CD4-positive, CD25-positive, alpha-beta regulatory T cell (primary cell): ENCODE results near the gene SUSD5. TPM values are rescaled to one million over a fixed set of nuclear protein-coding genes. Genes with fewer than 3 reads are reported as not detected.
A peak's percentile ranks its signal among the peaks of the same experiment; 100 is the strongest.

Source experiments
- ATAC-seq, 2 donors: fragments of 150-1000 bp; cut with Tn5 transposase; one replicate each; pipeline ENCODE4 v1.10.0; 2021; ENCODE audit warnings: low read depth in 2 of 2, moderate number of reproducible peaks in 2 of 2, moderate library complexity in 1 of 2
- DNase-seq, 3 donors: peaks; one replicate each; pipeline versions ENCODE4 v3.0.0 to v3.0.0-alpha.2; 2012 to 2022; ENCODE audit warnings: mixed read lengths in 1 of 3
- H3K27ac ChIP-seq: one replicate; pipeline ENCODE4 v1.7.0; 2013; ENCODE audit warnings: mild to moderate bottlenecking, low read length; ENCODE audit not compliant: insufficient read depth, poor library complexity, severe bottlenecking
- H3K27me3 ChIP-seq: one replicate; pipeline ENCODE4 v1.7.0; 2013; ENCODE audit warnings: low read length; ENCODE audit not compliant: control insufficient read depth, insufficient read depth
- H3K36me3 ChIP-seq: one replicate; pipeline ENCODE4 v1.7.0; 2013; ENCODE audit warnings: mild to moderate bottlenecking, low read length, moderate library complexity; ENCODE audit not compliant: control insufficient read depth, insufficient read depth
- H3K4me1 ChIP-seq: 2 replicates; pipeline ENCODE4 v1.7.0; 2013; ENCODE audit warnings: mild to moderate bottlenecking, low read length; ENCODE audit not compliant: insufficient read depth, control insufficient read depth, poor library complexity, severe bottlenecking
- H3K4me3 ChIP-seq: one replicate; pipeline ENCODE4 v1.7.0; 2013; ENCODE audit warnings: low read depth, mild to moderate bottlenecking, low read length, moderate library complexity
- H3K9me3 ChIP-seq, 2 experiments: 1 replicate in 1 of 2; 2 replicates in 1 of 2; pipeline ENCODE4 v1.7.0; 2013; ENCODE audit warnings: low read length in 2 of 2, mild to moderate bottlenecking in 1 of 2, moderate library complexity in 1 of 2; ENCODE audit not compliant: control insufficient read depth in 2 of 2
- H3K27ac Mint-ChIP-seq, 3 donors: one replicate each; pipeline ENCODE4 v1.8.0; 2020 to 2022; ENCODE audit warnings: mild to moderate bottlenecking in 3 of 3, mixed read lengths in 3 of 3, moderate library complexity in 2 of 3
- H3K27me3 Mint-ChIP-seq: one replicate; pipeline ENCODE4 v1.8.0; 2022; ENCODE audit warnings: mild to moderate bottlenecking, mixed read lengths
- H3K36me3 Mint-ChIP-seq: one replicate; pipeline ENCODE4 v1.8.0; 2020; ENCODE audit warnings: mixed read lengths
- H3K4me1 Mint-ChIP-seq, 4 donors: one replicate each; pipeline ENCODE4 v1.8.0; 2020 to 2022; ENCODE audit warnings: mixed read lengths in 4 of 4, mild to moderate bottlenecking in 1 of 4
- H3K4me3 Mint-ChIP-seq, 4 donors: one replicate each; pipeline ENCODE4 v1.8.0; 2020 to 2022; ENCODE audit warnings: mild to moderate bottlenecking in 4 of 4, mixed read lengths in 4 of 4, moderate library complexity in 3 of 4
- H3K9me3 Mint-ChIP-seq, 7 donors: one replicate each; pipeline ENCODE4 v1.8.0; 2020 to 2022; ENCODE audit warnings: mixed read lengths in 7 of 7, mild to moderate bottlenecking in 3 of 7, moderate library complexity in 2 of 7
- polyA plus RNA-seq, 4 donors: library from polyadenylated mRNA; unstranded; fragments of 300-500 nt; fragmentation: Illumina TruSeq; gene quantifications; one replicate each; pipeline ENCODE4 v1.2.3, GENCODE V29; 2021
- total RNA-seq: library from RNA; stranded (reverse); gene quantifications from one replicate; pipeline ENCODE4 v1.2.3, GENCODE V29; 2022

SUSD5 gene
- total RNA-seq, result not detected
- under 1 TPM in 3 of 4 donors, not detected in 1; 0.22 to 0.28 (median 0.25) TPM for polyA plus RNA-seq

GRCh38 chr3:33218446-33219174 is at the start of gene SUSD5:
SUSD5 (minus strand) TSS chr3:33218810; CDS start chr3:33218797, 13 bp downstream.
- Mint-ChIP-seq H3K36me3 (no peaks in the 10 kb centered on the region), H3K4me3 (peak within 1 kb of the TSS in 1 of 4 donors; percentile 44), H3K9me3 (peaks cover 0 to 6% (median 0%) of the 10 kb centered on the region in 7 donors), H3K4me1 (peaks cover 0 to 9% (median 2%) of the 10 kb centered on the region in 4 donors), H3K27ac (no peak within 1 kb of the TSS), H3K27me3 (peaks cover 69% of the 10 kb centered on the region)
- no peak for DNase-seq
- Histone ChIP-seq H3K27me3 (peaks cover 34% of the 10 kb centered on the region), H3K4me3 (no peak within 1 kb of the TSS), H3K4me1 (no peaks in the 10 kb centered on the region), H3K36me3 (no peaks in the 10 kb centered on the region), H3K27ac (no peak within 1 kb of the TSS), H3K9me3 (no peaks in the 10 kb centered on the region)
- ATAC-seq, result no peak

GRCh38 chr3:33260104-33260503 is 41.5 kb upstream of the SUSD5 start:
- H3K4me1 ChIP-seq, result no peaks in the 10 kb centered on the region
- ATAC-seq, result no peak
- no peak overlapping the region for H3K27ac Mint-ChIP-seq
- H3K27ac ChIP-seq, result no peak overlapping the region
- no peaks in the 10 kb centered on the region for H3K36me3 Mint-ChIP-seq
- H3K27me3 Mint-ChIP-seq, result peaks cover 12% of the 10 kb centered on the region
- no peak overlapping the region for H3K4me3 Mint-ChIP-seq
- no peaks in the 10 kb centered on the region for H3K9me3 ChIP-seq
- H3K9me3 Mint-ChIP-seq, result peaks cover 0 to 14% (median 0%) of the 10 kb centered on the region in 7 donors
- no peaks in the 10 kb centered on the region for H3K27me3 ChIP-seq
- H3K4me1 Mint-ChIP-seq, result no peaks in the 10 kb centered on the region
- no peaks in the 10 kb centered on the region for H3K36me3 ChIP-seq
- no peak for DNase-seq
- no peak overlapping the region for H3K4me3 ChIP-seq

- no peaks in the 10 kb centered on the region for H3K9me3 ChIP-seq
- H3K4me3 Mint-ChIP-seq, result no peak overlapping the region
- no peak overlapping the region for H3K4me3 ChIP-seq
- peaks cover 0 to 6% (median 0%) of the 10 kb centered on the region in 7 donors for H3K9me3 Mint-ChIP-seq
- H3K27ac Mint-ChIP-seq, result no peak overlapping the region
- H3K27ac ChIP-seq, result no peak overlapping the region
- no peaks in the 10 kb centered on the region for H3K36me3 Mint-ChIP-seq
- no peaks in the 10 kb centered on the region for H3K36me3 ChIP-seq
- ATAC-seq (no peak), DNase-seq (no peak)
- H3K4me1 ChIP-seq, result no peaks in the 10 kb centered on the region
- peaks cover 15% of the 10 kb centered on the region for H3K27me3 Mint-ChIP-seq
- no peaks in the 10 kb centered on the region for H3K27me3 ChIP-seq
- H3K4me1 Mint-ChIP-seq, result no peaks in the 10 kb centered on the region
These were observed 37.6 kb upstream of the SUSD5 start for GRCh38 chr3:33256249-33256648.

GRCh38 chr3:33250712-33251111 is 32.1 kb upstream of the SUSD5 start:
- Histone ChIP-seq H3K4me1 (no peaks in the 10 kb centered on the region), H3K4me3 (no peak overlapping the region), H3K36me3 (no peaks in the 10 kb centered on the region), H3K27me3 (peaks cover 4% of the 10 kb centered on the region), H3K27ac (no peak overlapping the region), H3K9me3 (no peaks in the 10 kb centered on the region)
- Mint-ChIP-seq H3K27me3 (peaks cover 29% of the 10 kb centered on the region), H3K4me1 (no peaks in the 10 kb centered on the region), H3K4me3 (no peak overlapping the region), H3K27ac (no peak overlapping the region), H3K36me3 (no peaks in the 10 kb centered on the region), H3K9me3 (peaks cover 0 to 4% (median 0%) of the 10 kb centered on the region in 7 donors)
- ATAC-seq, result no peak
- no peak for DNase-seq

GRCh38 chr3:33246786-33247185 is 28.2 kb upstream of the SUSD5 start:
- H3K27me3 ChIP-seq, result peaks cover 12% of the 10 kb centered on the region
- DNase-seq, result no peak
- Mint-ChIP-seq H3K27me3 (peaks cover 39% of the 10 kb centered on the region), H3K4me3 (no peak overlapping the region), H3K9me3 (peaks cover 0 to 2% (median 0%) of the 10 kb centered on the region in 7 donors), H3K36me3 (no peaks in the 10 kb centered on the region), H3K4me1 (no peaks in the 10 kb centered on the region), H3K27ac (no peak overlapping the region)
- no peaks in the 10 kb centered on the region for H3K4me1 ChIP-seq
- H3K36me3 ChIP-seq, result no peaks in the 10 kb centered on the region
- no peak for ATAC-seq
- no peaks in the 10 kb centered on the region for H3K9me3 ChIP-seq
- no peak overlapping the region for H3K4me3 ChIP-seq
- H3K27ac ChIP-seq, result no peak overlapping the region

GRCh38 chr3:33240261-33240660 is 21.7 kb upstream of the SUSD5 start:
- no peak overlapping the region for H3K4me3 Mint-ChIP-seq
- no peak overlapping the region for H3K27ac Mint-ChIP-seq
- H3K27me3 Mint-ChIP-seq, result peaks cover 64% of the 10 kb centered on the region
- H3K36me3 ChIP-seq, result no peaks in the 10 kb centered on the region
- DNase-seq (no peak), ATAC-seq (no peak)
- H3K4me1 Mint-ChIP-seq, result no peaks in the 10 kb centered on the region
- peaks cover 26% of the 10 kb centered on the region for H3K27me3 ChIP-seq
- no peaks in the 10 kb centered on the region for H3K4me1 ChIP-seq
- peaks cover 0 to 5% (median 1%) of the 10 kb centered on the region in 7 donors for H3K9me3 Mint-ChIP-seq
- H3K4me3 ChIP-seq, result no peak overlapping the region
- H3K27ac ChIP-seq, result no peak overlapping the region
- H3K9me3 ChIP-seq, result no peaks in the 10 kb centered on the region
- H3K36me3 Mint-ChIP-seq, result no peaks in the 10 kb centered on the region

GRCh38 chr3:33238923-33239322 is 20.3 kb upstream of the SUSD5 start:
- no peak for ATAC-seq
- no peaks in the 10 kb centered on the region for H3K36me3 ChIP-seq
- Mint-ChIP-seq H3K36me3 (no peaks in the 10 kb centered on the region), H3K4me1 (no peaks in the 10 kb centered on the region), H3K9me3 (peaks cover 0 to 5% (median 1%) of the 10 kb centered on the region in 7 donors), H3K4me3 (no peak overlapping the region), H3K27me3 (peaks cover 56% of the 10 kb centered on the region), H3K27ac (no peak overlapping the region)
- H3K9me3 ChIP-seq, result no peaks in the 10 kb centered on the region
- no peak overlapping the region for H3K27ac ChIP-seq
- H3K4me1 ChIP-seq, result no peaks in the 10 kb centered on the region
- peaks cover 24% of the 10 kb centered on the region for H3K27me3 ChIP-seq
- H3K4me3 ChIP-seq, result no peak overlapping the region
- DNase-seq, result no peak

GRCh38 chr3:33237439-33237838 is 18.8 kb upstream of the SUSD5 start:
- H3K4me1 Mint-ChIP-seq, result no peaks in the 10 kb centered on the region
- no peak overlapping the region for H3K27ac ChIP-seq
- H3K27me3 ChIP-seq, result peaks cover 19% of the 10 kb centered on the region
- H3K36me3 Mint-ChIP-seq, result no peaks in the 10 kb centered on the region
- no peak overlapping the region for H3K4me3 ChIP-seq
- no peak overlapping the region for H3K27ac Mint-ChIP-seq
- no peaks in the 10 kb centered on the region for H3K36me3 ChIP-seq
- H3K4me1 ChIP-seq, result no peaks in the 10 kb centered on the region
- peaks cover 0 to 5% (median 1%) of the 10 kb centered on the region in 7 donors for H3K9me3 Mint-ChIP-seq
- no peaks in the 10 kb centered on the region for H3K9me3 ChIP-seq
- ATAC-seq (no peak), DNase-seq (no peak)
- peak overlapping the region in 1 of 4 donors; percentile 7 for H3K4me3 Mint-ChIP-seq
- peaks cover 58% of the 10 kb centered on the region for H3K27me3 Mint-ChIP-seq
